IPS-18a (cell line): Measurements from ENCODE around the gene ADTRP.
"Not testable (repeated sequence)": the region's sequence is repeated elsewhere in the genome, so short reads cannot be mapped to it uniquely, and the experiment has no call there.

ENCODE experiments used
- H3K27ac ChIP-seq: one replicate; pipeline ENCODE4 v1.5.1; 2013; ENCODE audit warnings: low read length
- H3K27me3 ChIP-seq: one replicate; pipeline ENCODE4 v1.6.1; 2013; ENCODE audit warnings: mild to moderate bottlenecking, low read length; ENCODE audit not compliant: control insufficient read depth, insufficient read depth
- H3K36me3 ChIP-seq: one replicate; pipeline ENCODE4 v1.6.1; 2013; ENCODE audit warnings: low read depth, low read length; ENCODE audit not compliant: control insufficient read depth
- H3K4me1 ChIP-seq: one replicate; pipeline ENCODE4 v1.6.1; 2013; ENCODE audit warnings: low read depth, low read length; ENCODE audit not compliant: control insufficient read depth
- H3K4me3 ChIP-seq: one replicate; pipeline ENCODE4 v1.5.1; 2013; ENCODE audit warnings: low read length
- H3K9ac ChIP-seq: one replicate; pipeline ENCODE4 v1.6.1; 2013; ENCODE audit warnings: mild to moderate bottlenecking, low read length, moderate library complexity
- H3K9me3 ChIP-seq: one replicate; pipeline ENCODE4 v1.6.1; 2013; ENCODE audit warnings: low read depth, low read length; ENCODE audit not compliant: control insufficient read depth

ADTRP gene

DNA sequence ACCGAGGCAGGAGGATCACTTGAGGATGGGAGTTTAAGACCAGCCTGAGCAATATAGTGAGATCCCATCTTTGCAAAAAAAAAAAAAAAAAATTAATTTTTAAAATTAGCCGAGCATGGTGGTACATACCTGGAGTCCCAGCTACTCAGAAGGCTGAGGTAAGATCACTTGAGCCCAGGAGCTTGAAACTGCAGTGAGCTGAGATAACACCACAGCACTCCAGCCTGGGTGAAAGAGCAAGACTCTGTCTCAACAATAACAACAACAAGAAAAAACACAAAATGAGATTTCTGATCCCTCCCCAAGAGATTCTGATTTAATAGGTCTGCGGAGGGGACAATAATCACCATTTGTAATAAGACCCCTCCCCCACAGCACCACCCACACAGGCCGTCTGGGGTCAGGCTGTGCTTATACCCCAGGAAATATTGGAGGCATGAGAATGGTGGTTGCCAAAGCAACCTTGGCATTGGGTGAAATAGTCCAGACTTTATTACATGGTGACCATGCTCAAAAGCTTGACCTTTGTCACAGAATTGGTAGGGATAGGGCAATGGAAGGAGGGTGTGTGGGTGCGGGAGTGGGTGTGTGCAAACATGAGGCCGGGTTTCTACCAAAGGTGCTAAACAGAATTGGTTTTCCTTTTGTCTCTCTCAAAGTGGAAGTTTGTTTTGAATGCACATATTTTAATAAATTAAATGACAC, 24.4 kb upstream of the ADTRP start:
- Histone ChIP-seq H3K9me3 (no peaks in the 10 kb centered on the region), H3K9ac (no peak overlapping the region), H3K4me1 (peaks cover 21% of the 10 kb centered on the region), H3K36me3 (no peaks in the 10 kb centered on the region), H3K4me3 (no peak overlapping the region), H3K27me3 (no peaks in the 10 kb centered on the region), H3K27ac (no peak overlapping the region)

GRCh38 chr6:11800531-11800930, 21.9 kb upstream of the ADTRP start:
- H3K4me1 ChIP-seq: peaks cover 13% of the 10 kb centered on the region
- not testable (repeated sequence) for H3K27me3 ChIP-seq, H3K9ac ChIP-seq, H3K9me3 ChIP-seq, H3K36me3 ChIP-seq, H3K4me3 ChIP-seq, H3K27ac ChIP-seq

DNA sequence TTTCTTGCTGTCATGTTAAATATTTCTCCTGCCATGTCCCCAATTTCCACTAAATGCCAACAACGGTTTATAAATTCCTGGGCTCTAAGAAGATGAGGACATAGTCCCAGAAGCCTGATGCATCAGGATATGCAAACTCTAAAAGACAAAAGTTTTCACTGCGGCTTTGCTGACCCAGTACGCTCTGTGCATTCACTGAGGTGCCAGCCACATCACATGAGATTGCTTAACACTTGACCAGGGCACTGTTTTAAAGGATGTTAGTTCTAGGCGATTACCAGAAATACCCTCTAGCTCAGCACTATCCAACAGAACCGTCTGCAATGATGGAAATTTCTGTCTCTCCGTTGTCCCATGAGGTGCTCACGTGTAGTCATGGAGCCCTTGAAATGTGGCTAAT, 19.9 kb upstream of the ADTRP start:
- Histone ChIP-seq H3K4me3 (no peak overlapping the region), H3K9ac (no peak overlapping the region), H3K4me1 (no peaks in the 10 kb centered on the region), H3K27ac (no peak overlapping the region), H3K36me3 (no peaks in the 10 kb centered on the region), H3K9me3 (no peaks in the 10 kb centered on the region), H3K27me3 (no peaks in the 10 kb centered on the region)

- no peaks in the 10 kb centered on the region for H3K27me3 ChIP-seq
- no peak overlapping the region for H3K9ac ChIP-seq
- no peaks in the 10 kb centered on the region for H3K9me3 ChIP-seq
- no peak overlapping the region for H3K4me3 ChIP-seq
- H3K4me1 ChIP-seq: peaks cover under 1% of the 10 kb centered on the region
- no peaks in the 10 kb centered on the region for H3K36me3 ChIP-seq
- H3K27ac ChIP-seq: no peak overlapping the region
Measured at GRCh38 chr6:11798096-11798495, 19.5 kb upstream of the ADTRP start.

- Histone ChIP-seq H3K27me3 (no peaks in the 10 kb centered on the region), H3K4me1 (peaks cover 8% of the 10 kb centered on the region), H3K36me3 (no peaks in the 10 kb centered on the region), H3K4me3 (no peak overlapping the region), H3K9ac (no peak overlapping the region), H3K9me3 (no peaks in the 10 kb centered on the region), H3K27ac (no peak overlapping the region)
Measured at GRCh38 chr6:11796829-11797228, 18.2 kb upstream of the ADTRP start.

DNA sequence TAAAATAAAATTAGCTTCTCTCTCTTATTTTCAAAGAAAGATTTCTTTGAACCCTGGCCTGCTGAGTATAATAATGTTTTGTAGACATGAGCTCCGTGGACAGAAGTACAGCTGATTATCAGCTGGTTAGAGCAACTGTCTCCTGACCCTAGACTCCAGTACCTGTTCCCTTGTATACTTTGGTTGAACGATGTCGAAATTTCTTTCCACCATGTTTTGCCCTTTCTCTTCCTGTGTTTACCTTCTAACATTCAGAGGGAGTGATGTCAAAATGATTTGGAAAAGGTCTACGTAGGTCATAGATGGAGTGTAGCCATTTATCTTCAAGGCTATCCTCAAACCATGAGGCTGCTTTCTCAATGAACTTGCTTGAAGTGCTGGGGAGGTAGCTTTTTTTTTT, 16.8 kb upstream of the ADTRP start:
- Histone ChIP-seq H3K9ac (no peak overlapping the region), H3K27ac (no peak overlapping the region), H3K27me3 (no peaks in the 10 kb centered on the region), H3K36me3 (no peaks in the 10 kb centered on the region), H3K9me3 (no peaks in the 10 kb centered on the region), H3K4me3 (no peak overlapping the region), H3K4me1 (peaks cover 16% of the 10 kb centered on the region)

- Histone ChIP-seq H3K9me3 (no peaks in the 10 kb centered on the region), H3K27ac (no peak overlapping the region), H3K9ac (no peak overlapping the region), H3K4me1 (peaks cover 16% of the 10 kb centered on the region), H3K27me3 (no peaks in the 10 kb centered on the region), H3K4me3 (no peak overlapping the region), H3K36me3 (no peaks in the 10 kb centered on the region)
Measured at GRCh38 chr6:11793277-11793676, 14.7 kb upstream of the ADTRP start.

DNA sequence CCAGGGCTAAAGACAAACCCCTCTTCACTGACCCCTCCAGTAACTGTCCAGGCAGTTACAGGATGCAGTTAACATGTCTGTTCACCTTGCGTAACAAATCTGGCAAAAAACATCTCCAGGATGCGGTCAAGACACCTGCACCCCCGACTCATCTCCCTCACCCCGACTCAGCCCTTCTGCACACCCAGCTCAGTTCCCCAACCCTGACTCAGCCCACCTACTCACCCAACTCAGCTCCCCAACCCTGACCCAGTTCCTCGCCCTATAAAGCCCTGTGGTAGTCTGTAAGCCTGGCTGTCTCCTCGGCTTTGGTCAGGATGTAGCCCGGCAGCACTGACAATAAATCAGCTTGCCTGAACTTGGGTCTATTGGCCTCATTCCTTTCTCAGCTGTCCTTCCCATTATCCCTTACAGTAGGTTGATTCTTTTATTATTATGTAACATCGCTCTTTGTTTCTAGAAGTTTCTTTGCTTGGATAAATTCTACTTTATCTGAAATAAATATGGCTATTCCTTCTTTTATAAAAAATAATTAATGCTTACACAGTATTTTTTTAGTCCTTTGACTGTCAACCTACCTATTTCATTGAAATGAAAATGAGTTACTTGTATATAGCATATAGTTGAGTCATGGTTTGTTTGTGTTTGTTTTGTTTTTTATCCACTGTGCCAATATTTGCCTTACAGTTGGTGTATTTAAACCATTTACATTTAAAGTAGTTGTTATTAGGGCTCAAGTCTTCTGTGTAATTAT, 12.9 kb upstream of the ADTRP start:
- Histone ChIP-seq H3K36me3 (no peaks in the 10 kb centered on the region), H3K27me3 (no peaks in the 10 kb centered on the region), H3K4me3 (no peak overlapping the region), H3K9ac (no peak overlapping the region), H3K4me1 (peaks cover 16% of the 10 kb centered on the region), H3K9me3 (no peaks in the 10 kb centered on the region), H3K27ac (no peak overlapping the region)

- H3K9me3 ChIP-seq: no peaks in the 10 kb centered on the region
- no peak overlapping the region for H3K4me3 ChIP-seq
- no peaks in the 10 kb centered on the region for H3K36me3 ChIP-seq
- no peak overlapping the region for H3K9ac ChIP-seq
- H3K4me1 ChIP-seq: peaks cover 16% of the 10 kb centered on the region
- no peaks in the 10 kb centered on the region for H3K27me3 ChIP-seq
- no peak overlapping the region for H3K27ac ChIP-seq
Measured at GRCh38 chr6:11789744-11790143, 11.1 kb upstream of the ADTRP start.

- no peak overlapping the region for H3K27ac ChIP-seq
- H3K9me3 ChIP-seq: no peaks in the 10 kb centered on the region
- no peaks in the 10 kb centered on the region for H3K36me3 ChIP-seq
- no peak overlapping the region for H3K9ac ChIP-seq
- H3K4me3 ChIP-seq: no peak overlapping the region
- no peaks in the 10 kb centered on the region for H3K27me3 ChIP-seq
- peaks cover 16% of the 10 kb centered on the region for H3K4me1 ChIP-seq
Measured at GRCh38 chr6:11788043-11788442, 9.4 kb upstream of the ADTRP start.

DNA sequence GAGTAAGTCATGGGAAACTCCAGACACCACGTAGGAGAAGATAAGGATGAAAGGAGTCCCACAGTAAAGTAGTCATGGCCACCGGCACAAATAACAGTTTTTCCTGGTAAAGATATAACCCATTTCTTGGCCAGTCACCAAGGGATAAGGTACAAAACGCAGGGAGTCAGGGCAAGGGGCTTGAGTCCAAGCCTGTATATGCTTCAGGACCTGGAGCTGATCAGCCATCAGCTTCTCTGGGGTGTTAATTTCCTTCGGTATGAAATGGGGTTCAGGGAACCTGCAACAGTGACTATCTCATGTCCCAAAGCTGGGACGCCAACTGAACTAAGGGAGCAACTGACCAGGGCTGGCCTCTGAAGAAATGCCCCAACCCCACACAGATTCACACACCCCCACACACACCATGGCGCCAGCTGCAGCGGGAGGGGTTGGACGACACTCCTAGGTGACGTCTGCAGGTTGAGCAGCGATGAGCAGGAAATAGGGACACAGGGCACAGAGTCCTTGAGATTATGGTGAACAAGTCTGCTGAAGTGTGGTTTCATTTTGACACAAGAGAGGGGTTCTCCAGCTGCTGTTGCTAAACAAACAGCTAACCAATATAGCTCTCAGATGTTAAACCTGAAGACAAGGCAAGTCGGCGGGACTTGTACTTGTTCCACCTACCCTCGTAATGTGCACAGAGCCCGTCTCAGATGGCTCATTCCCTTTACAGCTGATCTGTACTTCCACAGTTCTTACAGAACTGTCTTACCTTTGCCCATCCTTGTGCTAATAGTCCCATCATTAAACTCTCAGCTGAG, 7.4 kb upstream of the ADTRP start:
- H3K9ac ChIP-seq: no peak overlapping the region
- no peaks in the 10 kb centered on the region for H3K36me3 ChIP-seq
- no peaks in the 10 kb centered on the region for H3K9me3 ChIP-seq
- peaks cover 2% of the 10 kb centered on the region for H3K4me1 ChIP-seq
- H3K4me3 ChIP-seq: no peak overlapping the region
- H3K27me3 ChIP-seq: no peaks in the 10 kb centered on the region
- H3K27ac ChIP-seq: no peak overlapping the region
